ENCODE data around the gene TAP1.
A peak's percentile ranks its signal among the peaks of the same experiment; 100 is the strongest.

GRCh38 chr6:32843979-32844838, 9.3 kb downstream of the TAP1 start, which contains the start of gene PSMB8:
- TF ChIP-seq POLR2A (IDR thresholded peaks at IDR 0.05; ENCODE audit: control extremely low read depth in 1 of 2, low read depth in 2 of 2, low read length in 2 of 2) (peak in 1 of 2 experiments; percentile 75; a peak in 2 of 3 replicates), CHD2 (IDR thresholded peaks at IDR 0.05; ENCODE audit: low read length) (no peak), CTCF (IDR thresholded peaks at IDR 0.05; ENCODE audit: control extremely low read depth in 1 of 3, insufficient read depth in 1 of 3, low read depth in 1 of 3, low read length in 3 of 3) (peak in 1 of 3 experiments; percentile 8; a peak in 1 of 4 replicates), GABPA (IDR thresholded peaks at IDR 0.05; ENCODE audit: borderline replicate concordance, insufficient read depth, low read length) (no peak), RAD21 (IDR thresholded peaks at IDR 0.05 in 1 of 2, conservative IDR thresholded peaks at IDR 0.05 in 1 of 2; ENCODE audit: low read depth in 2 of 2, low read length in 2 of 2) (no peak)

Data from H1 (cell line).